DMS114 treated with DMSO at 0.1 percent for 48 hours (cell line): Measurements from ENCODE around the gene SCUBE3.

Experiments
- DNase-seq: peaks from one replicate; lab custom pipeline; 2025; ENCODE audit not compliant: unreplicated experiment; lab: John Stamatoyannopoulos, UW

Gene SCUBE3

DNA sequence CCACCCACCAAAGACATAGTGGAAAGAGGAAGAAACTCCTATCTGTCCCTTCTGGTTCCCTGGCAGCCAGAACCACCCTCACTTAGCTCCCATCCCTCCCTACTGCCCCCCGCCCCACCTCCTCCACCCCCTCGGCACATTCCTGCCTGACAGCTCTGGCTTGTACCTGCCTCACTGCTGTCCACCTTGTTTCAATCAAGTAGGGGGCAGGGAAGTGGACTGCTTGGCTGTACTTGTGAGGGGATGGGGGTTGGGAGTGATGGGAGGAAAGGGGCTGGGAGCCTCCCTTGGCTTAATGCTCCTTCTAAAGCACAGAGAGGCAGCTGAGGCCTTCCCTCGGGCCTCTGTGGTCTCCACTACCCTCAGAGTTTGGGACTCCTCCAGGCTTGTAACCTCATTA, 23.7 kb downstream of the SCUBE3 start:
- no peak for DNase-seq

DNA sequence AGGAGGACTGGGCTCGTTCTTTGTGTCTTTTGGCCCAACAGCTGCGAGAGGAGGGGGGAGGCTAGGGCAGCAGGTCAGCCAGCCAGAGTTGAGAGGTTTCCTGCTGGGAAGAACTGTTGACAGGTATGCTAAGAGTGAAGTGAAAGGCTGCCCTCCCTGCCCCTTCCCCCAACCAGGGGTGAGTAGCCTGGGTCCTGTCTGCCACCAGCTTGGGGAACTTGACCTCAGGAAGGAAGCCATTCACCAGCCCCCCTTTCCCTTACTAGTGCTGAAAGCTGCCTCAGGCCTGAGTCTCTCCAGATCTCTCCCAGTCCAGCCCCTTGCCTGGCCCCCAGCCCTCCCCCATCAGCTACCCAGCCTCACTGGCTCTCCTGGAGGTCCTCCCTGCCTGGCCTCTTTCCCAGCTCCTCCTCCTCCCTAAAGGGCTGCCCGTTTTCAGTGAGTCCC, 25.1 kb downstream of the SCUBE3 start:
- DNase-seq = no peak

DNA sequence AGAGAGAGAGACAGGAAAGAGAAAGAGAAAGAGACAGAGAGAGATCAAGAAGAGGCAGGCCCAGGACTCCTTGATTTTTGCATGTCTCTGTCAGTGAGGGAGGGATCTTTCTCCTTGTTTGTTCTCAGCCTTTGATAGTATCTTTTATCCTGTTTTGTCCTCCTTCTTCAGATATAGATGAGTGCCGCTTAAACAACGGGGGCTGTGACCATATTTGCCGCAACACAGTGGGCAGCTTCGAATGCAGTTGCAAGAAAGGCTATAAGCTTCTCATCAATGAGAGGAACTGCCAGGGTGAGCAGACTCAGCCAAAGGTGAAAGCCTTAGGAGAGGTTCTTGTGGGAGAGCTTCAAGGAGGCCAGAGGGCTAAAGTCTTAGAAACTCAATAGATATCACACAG, 25.8 kb downstream of the SCUBE3 start:
- no peak for DNase-seq

DNA sequence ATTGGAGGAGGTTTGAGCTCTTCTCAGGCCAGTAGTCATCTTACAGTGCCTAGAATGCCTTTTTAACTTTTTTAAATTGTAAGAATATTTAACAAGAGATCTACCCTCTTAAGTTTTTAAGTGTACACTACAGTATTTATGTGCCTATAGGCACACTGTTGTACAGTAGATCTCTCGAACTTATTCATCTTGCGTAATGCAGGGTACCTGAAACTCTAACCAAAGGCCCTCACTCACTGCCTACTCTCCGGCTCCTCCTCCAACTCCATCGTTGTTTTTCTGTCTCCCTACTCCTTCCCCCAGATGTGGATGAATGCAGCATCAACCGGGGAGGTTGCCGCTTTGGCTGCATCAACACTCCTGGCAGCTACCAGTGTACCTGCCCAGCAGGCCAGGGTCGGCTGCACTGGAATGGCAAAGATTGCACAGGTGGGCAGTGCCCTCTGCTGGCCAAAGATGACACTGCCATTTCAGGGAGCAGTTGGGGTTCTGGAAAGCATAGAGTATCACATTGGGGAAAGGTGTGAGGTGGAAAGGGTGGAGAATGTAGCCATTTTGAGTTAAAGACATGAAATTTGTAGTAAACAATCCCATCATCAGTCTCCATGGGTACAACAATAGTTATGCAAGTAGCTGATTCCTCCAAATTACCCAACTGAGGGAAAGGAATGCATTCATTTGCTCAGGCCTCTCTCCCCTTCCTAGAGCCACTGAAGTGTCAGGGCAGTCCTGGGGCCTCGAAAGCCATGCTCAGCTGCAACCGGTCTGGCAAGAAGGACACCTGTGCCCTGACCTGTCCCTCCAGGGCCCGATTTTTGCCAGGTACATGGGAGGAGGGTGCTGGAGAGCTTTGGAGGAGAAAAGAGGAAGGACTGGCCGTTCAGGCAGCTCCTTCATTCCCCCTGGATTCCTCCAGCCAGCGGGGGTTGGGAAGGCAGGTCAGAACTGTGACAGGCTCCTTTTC, 27.4 kb downstream of the SCUBE3 start:
- DNase-seq = peak; percentile 42

DNA sequence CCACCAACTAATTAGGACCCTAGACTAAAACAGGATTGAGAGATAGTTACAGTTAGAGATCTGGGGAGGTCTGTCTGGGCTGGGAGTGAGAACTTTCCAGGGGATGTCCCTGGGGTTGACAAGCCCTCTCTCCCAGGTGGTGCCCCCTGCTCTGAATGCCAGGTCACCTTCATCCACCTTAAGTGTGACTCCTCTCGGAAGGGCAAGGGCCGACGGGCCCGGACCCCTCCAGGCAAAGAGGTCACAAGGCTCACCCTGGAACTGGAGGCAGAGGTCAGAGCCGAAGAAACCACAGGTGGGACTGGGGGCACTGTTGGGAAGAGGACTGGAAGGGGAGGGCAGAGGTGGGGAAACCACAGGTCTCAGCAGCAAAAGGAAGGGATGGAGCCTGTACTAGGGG, 28.7 kb downstream of the SCUBE3 start:
- DNase-seq = no peak

DNA sequence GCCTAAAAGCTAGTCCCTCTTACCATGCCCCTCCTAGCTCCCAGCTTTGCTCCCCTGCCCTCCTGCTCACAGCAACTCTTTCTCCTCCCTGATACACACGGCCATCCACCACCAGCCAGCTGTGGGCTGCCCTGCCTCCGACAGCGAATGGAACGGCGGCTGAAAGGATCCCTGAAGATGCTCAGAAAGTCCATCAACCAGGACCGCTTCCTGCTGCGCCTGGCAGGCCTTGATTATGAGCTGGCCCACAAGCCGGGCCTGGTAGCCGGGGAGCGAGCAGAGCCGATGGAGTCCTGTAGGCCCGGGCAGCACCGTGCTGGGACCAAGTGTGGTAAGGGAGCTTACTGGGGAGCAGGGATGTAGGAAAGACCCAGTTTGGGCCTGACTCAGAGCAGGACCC, 29.1 kb downstream of the SCUBE3 start:
- DNase-seq = no peak

DNA sequence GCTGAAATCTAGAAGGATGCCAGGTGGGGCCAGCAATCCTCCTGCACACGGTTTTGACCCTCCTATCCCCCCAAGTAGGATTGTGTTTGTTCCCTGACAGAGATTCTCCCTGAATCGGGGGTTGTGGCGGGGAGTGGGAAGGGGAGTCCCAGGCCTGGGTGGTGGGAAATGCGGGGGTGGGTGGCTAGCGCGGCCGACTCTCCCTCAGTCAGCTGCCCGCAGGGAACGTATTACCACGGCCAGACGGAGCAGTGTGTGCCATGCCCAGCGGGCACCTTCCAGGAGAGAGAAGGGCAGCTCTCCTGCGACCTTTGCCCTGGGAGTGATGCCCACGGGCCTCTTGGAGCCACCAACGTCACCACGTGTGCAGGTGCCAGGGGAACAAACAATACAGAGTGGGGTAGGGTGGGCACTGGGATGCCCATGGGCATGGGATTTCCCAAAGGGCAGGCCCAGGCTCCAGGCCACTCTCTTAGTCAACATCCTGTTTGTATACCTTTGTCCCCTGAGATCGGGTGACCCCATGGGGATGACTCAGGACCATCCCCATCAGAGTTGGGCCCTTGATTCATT, 29.7 kb downstream of the SCUBE3 start:
- no peak for DNase-seq

DNA sequence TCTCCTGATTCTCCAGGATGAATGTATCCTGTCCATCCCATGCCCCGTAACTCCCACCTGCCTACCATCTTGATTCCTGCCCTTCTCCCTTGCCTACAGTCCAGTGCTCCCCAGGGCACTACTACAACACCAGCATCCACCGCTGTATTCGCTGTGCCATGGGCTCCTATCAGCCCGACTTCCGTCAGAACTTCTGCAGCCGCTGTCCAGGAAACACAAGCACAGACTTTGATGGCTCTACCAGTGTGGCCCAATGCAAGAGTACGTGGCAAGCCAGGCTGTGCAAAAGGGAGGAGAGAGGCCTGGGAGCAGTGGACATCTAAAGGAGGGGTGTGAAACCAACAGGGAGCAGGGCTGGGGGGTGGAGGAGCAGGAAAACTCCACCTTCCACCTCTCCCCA, 30.8 kb downstream of the SCUBE3 start:
- no peak for DNase-seq

DNA sequence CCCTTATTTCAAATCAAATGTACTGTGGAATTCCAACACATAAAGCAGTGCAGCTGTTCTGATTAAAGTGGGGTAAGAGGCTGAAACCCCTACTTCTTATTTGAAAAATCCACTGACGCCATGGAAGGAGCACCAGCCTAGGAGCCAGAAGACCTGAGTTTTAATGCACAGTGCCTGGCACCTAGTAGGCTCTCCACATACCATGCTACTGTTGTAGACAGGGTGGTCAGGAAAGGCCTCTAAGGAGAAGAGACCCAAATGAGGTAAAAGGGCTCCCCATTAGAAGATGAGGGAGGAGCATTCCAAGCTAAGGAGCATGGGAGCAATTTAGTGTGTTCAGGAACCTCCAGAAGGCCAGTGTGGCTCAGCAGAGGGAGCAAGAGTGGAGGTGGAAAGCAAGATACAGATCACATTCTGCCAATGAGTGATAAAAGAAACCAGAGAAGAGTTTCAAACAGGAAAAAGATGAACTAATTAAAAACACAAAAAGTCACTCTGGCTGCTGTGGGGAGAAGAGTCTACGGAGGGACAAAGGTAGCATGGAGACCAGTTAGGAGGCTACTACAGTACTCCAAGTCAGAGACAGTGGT, 34.0 kb downstream of the SCUBE3 start:
- DNase-seq = no peak

DNA sequence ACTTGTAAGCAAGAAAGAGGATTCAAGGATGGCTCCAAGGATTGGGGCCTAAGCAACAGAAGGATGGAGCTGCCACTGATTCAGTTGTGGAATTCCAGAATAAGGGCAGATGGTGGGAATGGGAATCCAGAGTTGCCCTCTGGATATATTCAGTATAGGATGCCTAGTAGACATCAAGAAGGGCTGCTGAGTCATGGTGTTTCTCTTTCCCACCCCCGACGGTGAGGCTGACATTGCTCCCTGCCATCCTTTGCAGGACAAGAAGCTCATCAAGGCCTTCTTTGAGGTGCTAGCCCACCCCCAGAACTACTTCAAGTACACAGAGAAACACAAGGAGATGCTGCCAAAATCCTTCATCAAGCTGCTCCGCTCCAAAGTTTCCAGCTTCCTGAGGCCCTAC, 34.5 kb downstream of the SCUBE3 start:
- no peak for DNase-seq

DNA sequence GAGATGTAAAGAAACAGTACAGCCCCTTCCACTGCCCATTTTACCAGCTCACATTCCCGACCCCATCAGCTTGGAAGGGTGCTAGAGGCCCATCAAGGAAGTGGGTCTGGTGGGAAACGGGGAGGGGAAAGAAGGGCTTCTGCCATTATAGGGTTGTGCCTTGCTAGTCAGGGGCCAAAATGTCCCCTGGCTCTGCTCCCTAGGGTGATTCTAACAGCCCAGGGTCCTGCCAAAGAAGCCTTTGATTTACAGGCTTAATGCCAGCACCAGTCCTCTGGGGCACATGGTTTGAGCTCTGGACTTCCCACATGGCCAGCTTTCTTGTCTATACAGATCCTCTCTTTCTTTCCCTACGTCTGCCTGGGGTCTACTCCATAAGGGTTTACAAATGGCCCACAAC, 35.2 kb downstream of the SCUBE3 start:
- no peak for DNase-seq

DNA sequence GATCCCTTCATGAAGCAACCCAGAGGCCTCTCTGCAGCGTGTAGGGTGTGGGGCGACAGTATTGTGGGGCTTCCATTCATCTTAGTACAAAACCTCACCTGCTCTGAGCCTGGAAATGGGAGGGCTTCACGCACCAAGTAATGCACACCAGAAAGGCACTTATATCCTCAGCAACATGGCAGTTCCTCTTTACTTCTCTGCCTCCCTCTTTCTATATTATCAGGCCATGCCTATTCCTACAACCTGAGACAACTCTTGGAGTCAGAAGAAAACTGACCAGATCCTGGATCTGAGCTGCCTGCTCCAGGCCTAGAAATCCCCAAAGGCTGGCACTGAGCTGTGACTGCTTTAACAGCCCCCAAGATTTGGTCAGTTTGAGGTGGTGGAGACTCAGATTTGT, 38.2 kb downstream of the SCUBE3 start:
- DNase-seq = no peak

DNA sequence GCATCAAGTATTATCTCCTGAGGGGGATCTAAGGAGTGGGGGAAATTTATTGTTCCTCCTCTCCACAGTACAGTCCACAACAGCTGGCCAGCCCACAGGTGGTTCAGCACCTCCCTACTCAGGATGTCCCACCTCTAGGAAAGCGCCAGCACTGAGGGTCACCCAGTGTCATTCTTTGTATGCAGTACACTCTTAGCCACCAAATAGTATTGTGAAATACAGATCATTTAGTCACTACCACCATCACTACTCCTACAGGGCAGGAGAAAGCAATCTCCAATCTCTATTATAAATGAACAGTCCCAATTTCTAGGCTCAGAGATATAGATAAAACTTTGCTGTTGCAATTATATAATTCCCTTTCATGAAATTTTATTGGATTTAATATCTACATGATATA, 39.5 kb downstream of the SCUBE3 start:
- no peak for DNase-seq

DNA sequence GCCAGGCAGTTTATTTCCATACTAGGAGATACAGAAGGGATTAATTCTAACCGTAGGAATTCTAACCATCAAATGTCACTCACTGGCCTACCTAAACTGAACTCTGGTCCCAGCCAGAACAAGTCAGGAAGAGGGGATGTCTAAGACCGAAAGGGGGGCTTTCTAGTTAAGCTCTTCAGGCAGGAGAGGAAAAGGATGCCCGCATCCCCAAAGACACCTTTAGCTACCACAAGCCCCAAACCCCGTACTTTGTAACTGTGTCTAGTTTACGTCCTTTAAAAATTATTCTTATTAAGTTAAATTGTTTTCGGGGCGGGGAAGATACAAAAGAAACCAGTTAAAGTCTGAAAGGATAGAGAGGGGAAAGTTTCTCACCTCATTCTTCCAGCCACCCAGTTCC, 44.6 kb downstream of the SCUBE3 start:
- DNase-seq = no peak

DNA sequence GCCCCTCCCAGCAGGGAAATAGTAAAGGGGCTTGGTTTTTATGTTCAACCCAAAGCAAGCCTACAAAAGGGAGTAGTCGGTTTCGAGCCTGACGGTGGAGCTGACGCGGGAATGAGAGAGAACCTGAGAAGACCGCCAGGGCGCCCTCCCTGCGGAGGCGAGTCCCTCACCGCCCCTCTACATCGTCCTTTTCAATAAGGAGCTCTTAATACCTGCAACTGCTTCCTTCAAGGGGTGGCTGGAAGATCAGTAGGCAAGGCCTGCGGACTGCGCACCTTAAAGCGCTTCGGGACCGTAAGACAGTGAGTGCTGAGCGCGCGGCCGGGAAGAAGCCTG, 45.1 kb downstream of the SCUBE3 start:
- DNase-seq = peak; percentile 54

DNA sequence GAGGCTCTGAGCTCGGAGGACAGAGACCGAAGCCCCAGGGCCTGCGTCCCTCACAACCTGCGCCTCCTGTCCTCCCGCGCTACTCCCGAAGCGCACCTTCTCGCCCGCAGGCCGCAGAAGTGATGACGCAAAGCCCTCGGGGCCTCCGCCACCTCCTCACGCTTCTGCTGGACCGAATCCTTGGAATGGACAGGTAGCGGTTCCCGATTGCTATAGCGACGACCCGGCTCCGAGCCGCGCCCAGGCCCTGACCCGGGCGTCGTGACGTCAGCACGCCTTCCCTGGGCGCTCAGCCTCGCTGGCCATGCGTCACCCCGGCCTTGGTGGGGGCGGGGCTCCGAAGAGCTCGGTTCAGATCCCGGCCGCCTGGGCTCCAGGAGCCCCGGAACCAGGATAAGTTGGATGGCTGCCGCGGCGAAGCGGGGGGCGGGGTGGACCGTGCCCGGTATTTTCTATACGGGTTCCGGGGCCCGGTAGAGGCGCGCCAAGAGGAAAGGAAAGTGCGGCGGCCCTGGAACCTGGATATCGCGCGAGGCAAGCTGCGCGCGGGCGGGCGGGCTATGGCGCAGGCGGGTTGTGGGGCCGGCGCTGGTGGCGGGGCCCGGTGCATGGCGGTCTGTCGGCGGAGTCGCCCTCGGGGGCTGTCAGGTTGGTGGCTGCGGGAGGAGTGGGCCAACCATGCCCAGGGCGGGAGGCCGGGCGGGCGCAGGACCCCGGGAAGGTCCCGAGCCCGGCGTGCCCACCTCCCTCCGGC, 45.6 kb downstream of the SCUBE3 start, which contains the start of gene ZNF76:
ZNF76 (plus strand) TSS at position 542 of the 754 bp plus-strand sequence. CDS start 21,417 bp downstream, outside the sequence.
- DNase-seq = peak; percentile 92

DNA sequence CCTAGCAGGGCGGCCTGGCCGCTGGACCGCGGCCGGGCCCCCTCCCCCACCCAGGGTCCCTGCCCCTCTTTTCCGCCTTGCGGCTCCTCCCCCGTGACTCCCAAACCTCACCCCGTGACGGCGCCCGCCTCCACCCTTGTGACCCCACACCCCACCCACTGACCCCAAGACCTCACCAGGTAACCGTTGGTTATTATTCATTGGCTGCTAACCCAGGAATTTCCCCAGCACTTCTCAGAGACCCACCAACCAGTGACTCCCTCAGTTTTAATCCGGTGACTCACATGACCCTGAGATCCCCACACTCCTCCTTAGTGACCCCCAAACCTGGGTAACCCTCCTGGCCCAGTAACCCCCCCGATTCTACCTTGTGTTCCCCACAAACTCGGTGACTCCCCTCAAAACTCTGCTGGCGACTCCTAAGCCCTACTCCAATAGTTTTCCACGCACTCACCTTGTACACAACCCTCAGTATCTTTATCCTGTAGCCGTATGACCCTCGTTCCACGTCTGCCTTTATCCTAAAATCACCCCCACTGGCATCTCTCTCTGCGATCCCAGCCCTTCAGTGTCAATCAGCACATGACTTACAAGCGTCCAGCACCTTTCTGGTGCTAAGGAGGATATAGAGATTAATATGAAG, 46.3 kb downstream of the SCUBE3 start:
- DNase-seq = no peak

DNA sequence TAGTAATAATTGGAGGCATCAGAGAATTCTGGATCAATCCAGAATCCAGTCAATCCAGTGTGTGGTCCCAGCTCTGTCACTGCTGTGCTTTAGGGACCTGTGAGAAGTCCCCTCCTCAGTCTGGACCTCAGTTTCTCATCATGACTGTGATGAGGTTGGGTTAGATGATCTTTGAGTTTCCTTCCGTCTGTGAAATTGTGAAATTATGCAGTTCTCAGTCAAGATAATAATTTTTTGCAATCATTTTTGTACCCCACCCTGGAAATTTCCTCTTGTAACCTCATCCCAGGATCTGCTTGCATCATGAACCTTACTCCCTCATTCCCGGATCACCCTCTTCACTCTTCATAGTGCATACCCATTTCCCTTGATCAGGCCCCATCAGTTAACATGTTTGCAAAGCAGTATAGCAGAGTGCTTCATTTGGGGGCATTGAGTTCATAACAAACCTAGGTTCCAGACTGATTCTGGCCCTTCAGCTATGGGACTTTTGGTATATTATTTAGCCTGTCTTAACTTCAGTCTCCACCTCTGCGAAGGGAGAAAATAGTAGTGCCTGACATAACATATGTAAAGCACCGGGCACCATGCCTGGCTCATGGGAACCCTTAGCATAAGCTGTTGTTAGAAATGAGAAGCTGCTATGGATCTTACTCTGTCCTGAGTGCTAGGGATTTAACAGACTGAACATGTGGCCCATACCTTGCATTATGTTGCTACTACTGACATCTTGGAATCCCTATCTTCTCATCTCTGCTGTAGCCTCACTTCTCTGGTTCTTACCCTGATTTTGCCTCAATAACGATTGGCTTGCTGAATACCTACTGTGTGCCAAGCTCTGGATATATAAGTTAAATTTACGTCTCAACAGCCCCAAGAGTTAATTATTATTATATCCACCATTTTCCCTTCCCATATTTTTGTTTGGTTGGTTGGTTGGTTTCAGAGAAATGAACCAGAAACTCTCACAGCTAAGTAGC, 47.1 kb downstream of the SCUBE3 start:
- no peak for DNase-seq

DNA sequence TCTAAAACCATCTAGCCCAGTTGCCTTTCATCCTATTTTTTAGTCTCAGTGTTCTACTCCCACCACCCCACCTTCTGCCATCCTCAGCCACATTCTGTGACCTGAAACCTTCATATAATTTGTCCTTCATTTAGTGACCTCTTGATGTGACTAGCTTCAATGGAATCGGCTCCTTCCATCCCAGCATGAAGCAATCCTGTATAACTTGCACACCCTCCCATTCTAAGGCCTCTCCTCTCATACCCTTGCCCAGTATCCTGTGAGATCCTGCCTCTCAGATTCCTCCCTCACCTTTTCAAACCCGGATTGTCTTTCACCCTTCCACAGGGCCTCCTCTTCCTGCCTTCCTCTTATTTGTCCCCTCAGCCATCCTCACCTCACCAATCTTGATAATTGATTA, 48.8 kb downstream of the SCUBE3 start:
- DNase-seq = no peak
